Parietal lobe (tissue), 2 donors: ENCODE data around the gene FAM53B. TPM values are rescaled to one million over a fixed set of nuclear protein-coding genes. Genes with fewer than 3 reads are reported as not detected.

Source experiments
- small RNA-seq: library from RNA; depleted of rRNA; stranded (forward); fragments of <200 nt; gene quantifications from one replicate; pipeline ENCODE3, GENCODE V24; 2014; ENCODE audit warnings: low replicate concordance
- total RNA-seq: library from RNA; depleted of rRNA; stranded (reverse); fragments of >200 nt; gene quantifications from one replicate; pipeline ENCODE4 v1.2.3, GENCODE V29; 2014

The FAM53B gene, protein sequence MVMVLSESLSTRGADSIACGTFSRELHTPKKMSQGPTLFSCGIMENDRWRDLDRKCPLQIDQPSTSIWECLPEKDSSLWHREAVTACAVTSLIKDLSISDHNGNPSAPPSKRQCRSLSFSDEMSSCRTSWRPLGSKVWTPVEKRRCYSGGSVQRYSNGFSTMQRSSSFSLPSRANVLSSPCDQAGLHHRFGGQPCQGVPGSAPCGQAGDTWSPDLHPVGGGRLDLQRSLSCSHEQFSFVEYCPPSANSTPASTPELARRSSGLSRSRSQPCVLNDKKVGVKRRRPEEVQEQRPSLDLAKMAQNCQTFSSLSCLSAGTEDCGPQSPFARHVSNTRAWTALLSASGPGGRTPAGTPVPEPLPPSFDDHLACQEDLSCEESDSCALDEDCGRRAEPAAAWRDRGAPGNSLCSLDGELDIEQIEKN
- 41.3 TPM for total RNA-seq

DNA sequence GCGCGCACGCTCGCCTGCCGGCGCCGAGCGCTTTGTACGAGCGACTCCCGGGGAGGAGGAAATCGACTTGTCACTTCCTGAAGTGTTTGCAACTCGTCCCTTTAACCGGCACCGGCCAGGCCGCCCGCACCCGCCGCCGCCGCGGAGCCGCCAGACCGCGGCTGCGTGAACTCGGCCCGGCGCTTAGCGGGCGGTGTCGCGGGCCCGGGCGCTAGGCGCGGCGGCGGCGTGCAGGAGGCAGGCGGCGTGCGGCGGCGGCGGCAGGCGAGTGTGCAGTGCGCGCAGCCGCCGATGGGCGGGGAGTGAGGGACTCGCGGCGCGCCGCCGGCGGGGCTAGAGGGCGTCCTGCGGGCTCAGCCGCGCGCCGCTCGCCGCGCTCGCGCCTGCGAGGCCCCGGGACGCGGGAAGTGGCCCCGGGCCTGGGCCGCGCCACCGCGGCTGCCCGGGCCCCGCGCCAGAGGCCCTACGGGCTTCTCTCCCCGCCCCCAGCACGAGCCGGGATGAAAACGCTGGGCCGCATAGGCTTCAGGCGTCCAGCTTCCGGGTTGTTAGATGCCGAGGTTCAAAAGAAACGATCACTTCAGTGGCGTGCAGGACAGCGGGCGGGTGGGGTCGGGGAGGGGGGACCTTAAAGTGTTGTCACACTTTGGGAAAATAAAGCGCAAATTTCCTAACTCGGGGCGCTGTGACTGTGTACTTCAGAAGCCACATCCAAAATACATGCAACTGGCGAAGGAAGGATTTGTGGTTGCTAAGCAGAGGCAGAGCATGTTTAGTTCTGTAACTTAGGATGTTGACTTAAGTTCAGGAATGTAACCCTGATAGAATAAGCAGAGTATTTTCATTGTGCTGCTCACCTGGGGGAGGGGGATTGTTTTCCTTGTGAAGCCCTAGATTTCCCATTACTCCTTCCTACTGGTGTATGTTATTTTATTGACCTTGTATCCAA, at the start of gene FAM53B:
Gene FAM53B, minus strand, starts transcription at position 277 of the 949 bp plus-strand sequence. CDS start 37,665 bp downstream, outside the sequence.

DNA sequence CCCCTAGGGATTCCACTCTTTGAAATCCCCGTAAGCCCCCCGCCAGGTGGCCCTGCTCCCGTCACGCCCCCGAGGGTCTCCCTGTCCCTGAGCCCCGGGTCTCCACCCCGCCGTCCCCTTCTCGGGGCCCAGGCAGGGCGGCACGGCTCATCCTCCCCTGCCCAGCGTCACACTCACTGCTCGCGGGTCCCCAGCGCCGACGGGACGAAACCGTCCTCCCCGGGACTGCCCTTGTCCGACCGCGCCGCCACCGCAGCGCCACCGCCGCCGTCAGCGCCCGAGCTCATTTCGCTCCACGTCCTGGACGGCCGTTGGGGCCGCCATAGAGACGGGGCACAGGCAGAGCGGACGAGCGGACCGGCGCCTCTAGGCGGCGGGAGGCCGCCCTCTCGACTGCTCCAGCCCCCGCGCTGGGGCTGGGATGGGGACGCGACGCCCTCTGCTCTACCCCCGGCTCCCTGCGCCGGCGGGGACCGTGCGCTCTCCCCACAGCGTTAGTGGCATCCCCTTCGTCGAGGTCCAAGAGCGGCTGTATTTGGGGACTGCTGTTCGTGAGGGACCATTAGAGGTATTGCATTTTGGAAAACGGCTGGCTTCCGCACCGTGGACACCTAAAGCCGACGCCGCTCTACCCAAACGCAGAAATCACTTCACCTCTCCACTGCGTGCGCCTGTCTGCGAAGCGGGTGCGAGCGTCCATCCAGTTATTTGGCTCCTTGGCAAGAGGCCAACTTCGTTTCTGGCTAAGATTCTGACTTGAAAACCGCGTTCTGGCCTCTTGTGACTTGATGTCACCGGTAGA, 47.6 kb upstream of the FAM53B start, which contains the start of gene EEF1AKMT2:
Gene EEF1AKMT2, minus strand, starts transcription at position 341 of the 802 bp plus-strand sequence. Its CDS starts 54 bp downstream, at position 287.

Small RNA genes within 50 kb of the gene (small RNA-seq; reads per million reads assigned to genes)
- gene RF00019 = not detected

Other genes with a start within 250 kb of the FAM53B start
- 66.0 TPM for gene EEF1AKMT2, start 47.5 kb upstream of the FAM53B start, total RNA-seq
- 16.3 TPM for gene ABRAXAS2, start 57.4 kb upstream of the FAM53B start, total RNA-seq
- gene ZRANB1, start 197.7 kb upstream of the FAM53B start, total RNA-seq = 69.5 TPM